Dedifferentiated amniotic fluid mesenchymal stem cell (primary cell): ENCODE measurements around the gene LTBP3.

Experiments used
- DNase-seq: peaks from one replicate; pipeline ENCODE4 v3.0.0-alpha.2; 2016; ENCODE audit errors: extremely low spot score

The LTBP3 gene

DNA sequence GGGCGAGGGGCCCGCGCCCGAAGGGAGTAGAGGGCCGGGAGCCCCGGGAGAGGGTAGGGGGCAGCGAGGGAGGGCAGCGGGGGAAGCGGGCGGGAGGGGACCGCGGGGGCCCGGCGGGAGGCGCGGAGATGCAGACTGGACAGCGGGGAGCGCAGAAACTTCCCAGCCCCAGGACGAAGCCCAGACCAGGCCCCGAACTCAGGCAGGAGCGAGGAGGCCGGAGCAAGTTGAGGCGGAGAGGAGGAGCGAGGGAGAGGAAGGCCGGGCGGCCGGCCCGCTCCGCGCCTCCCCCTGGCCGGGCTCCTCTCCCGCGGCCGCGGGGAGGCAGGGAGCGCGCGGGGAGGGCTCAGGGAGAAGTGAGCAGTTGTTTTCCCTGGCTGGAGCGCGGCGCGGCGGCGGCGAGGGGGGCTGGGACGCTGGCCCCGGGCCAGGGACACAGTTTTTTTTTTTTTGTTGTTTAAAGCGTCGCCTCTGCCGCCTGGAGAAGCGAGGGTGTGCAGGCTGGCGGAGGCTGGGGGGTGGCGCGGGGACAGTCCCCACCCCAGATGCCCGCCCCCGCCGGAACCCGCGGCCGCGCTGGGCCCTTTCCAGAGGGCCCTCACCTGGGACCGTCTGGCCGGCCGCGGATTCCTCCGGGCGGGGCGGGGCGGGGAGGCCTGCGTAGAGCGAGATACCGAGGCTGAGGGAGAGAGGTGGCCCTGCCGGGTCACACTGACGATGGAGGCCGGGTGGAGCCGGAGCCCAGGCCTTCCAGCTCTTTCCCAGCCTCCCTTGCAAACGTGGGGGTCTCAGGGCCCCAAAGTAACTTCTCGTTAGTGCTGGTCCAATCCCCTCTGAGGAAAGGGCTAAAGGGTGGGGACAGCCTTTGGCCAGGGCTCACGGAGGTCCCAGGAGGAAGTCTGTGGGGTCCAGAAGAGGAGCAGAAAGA is at the start of gene LTBP3:
LTBP3 (minus strand) TSS at position 358 of the 928 bp plus-strand sequence. CDS start 400 bp downstream, outside the sequence.
- DNase-seq, result peak; percentile 62

DNA sequence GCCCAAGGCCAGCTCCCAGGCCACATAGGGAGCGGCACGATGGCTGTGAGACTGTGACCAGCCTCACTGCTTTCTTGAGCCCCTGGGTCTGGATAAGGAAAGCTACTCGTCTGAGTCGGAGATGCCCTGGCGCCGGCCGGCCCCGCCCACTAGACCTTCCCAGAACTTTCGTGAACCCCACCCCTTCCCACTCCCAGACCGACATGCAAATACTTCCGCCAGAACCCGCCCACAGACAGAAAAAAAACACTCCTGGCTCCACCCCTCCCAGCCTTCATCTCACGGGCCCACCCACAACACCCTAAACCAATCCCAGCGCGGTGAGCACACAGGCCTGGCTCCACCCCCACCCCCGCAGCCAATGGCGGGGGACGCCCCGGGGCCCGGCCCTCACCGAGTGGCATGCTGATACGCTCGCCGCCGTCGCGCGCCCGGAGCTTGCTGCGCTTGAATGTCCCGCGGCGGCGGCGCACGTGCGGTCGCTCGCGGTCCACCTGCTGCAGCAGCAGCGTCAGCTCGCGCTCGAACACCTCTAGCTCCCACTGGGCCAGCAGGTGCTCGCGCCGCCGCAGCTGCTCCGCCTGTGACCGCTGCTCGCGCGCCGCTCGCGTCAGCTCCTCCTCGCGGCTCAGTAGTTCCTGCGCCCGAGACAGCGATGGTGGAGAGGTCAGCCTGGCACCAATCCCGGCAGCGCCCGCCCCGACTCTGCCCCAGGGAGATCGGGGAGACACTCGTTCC is 48.9 kb upstream of the LTBP3 start:
- peak; percentile 91 for DNase-seq

DNA sequence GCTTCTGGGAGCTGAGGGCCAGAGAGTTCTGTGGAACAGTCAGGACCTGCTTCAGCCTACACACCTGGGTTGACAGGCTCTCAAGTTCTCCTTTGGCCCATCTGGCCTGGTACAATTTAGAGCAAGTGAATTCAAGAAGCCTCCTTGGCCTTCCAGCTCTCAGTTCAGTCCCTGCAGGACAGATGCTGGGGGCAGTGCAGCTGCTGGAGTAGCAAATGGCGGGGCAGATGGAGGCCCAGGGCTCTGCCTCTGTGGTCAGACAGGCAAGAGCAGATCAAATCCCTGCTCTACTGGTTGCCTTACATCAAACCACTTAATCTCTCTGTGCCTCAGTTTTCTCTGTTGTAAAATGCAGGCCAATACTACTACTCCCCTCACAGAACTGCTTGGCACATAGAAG is 46.1 kb upstream of the LTBP3 start:
- DNase-seq, result no peak

DNA sequence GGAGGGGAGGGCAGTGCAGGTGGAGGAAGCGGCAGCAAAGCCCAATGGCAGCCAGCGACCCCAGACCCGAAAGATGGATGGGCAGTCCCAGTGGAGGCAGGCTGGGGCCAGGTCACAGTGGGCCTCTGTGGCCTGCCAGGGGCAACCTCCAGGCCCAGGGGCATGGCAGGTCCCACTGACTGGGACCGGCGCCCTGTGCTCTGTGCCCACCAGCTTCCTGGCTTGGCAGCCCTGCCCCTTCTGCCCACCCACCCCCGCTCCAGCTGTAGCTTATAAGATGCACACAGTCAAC is 41.7 kb upstream of the LTBP3 start:
- DNase-seq, result no peak

DNA sequence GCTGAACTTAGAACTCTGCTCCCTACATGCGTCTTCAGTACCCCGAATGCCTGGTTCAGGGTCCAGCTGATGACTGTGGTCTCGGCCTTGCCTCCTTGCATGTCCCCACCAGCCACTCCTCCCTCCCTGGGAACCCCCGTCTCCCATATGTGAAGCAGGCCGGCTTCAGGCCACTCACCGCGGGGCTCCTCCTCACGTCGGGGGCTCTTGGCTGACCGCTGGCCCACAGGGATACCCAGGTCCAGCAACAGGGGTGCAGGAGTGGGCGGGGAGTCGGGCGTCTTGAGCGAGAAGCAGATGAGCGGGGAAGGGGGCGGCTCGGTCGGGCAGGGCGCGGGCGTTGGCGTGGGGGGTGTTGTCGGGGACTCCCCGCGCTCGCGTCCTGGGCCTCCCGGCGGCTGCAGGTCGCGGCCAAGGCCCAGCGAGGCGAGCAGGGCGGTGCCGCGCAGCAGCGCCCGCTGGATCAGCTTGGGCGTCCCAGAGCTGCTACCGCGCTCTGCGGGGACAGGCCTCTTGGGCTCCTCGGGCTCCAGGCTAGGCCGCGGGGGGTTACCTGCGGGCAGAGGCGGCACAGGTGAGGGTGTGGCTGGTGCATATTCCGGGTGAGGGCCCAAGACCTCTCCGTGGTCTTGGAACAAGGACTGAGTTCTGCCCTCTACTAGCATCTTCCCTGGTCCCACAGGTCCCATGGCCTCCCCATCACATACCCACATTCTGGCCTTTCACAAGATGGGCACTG is 41.2 kb upstream of the LTBP3 start:
- no peak for DNase-seq

DNA sequence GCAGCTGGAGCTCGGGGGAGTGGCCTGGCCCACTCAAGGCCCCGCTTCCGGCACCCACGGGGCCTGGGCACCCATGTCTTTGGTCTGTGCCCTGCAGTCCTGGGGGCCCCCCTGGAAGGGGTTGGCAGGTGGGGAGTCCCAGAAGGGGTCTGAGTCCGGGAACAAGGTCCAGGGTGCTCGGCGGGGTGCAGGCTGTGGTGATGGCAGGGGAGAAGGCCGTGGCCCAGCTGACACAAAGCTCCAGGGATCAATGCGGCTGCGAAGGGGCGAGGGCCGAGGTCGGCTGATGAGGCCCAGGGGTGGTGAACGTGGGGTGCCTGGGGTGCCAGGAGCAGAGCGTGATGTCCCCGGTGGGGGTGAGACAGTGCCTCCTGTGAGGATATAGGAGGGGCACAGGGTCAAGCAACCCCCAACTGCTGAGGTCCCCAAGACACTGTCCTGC is 40.1 kb upstream of the LTBP3 start:
- no peak for DNase-seq

DNA sequence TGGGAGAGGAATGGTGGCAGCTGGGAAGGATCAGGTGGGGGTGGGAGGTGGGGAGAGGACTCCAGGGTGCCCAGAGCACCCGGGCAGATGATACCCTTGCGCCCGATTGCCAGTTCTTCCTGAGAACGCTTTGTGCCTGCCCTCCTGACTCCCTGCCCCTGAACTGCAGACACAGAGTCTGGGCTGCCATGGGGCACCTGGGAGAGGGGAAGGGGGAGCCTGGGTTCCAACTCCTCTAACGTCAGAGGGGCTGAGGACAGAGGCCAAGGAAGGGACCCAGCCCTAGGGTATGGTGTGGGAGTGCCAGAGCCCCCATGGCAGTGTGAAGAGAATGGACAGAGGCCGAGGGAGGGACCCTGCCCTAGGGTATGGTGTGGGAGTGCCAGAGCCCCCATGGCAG is 38.4 kb upstream of the LTBP3 start:
- DNase-seq, result no peak

DNA sequence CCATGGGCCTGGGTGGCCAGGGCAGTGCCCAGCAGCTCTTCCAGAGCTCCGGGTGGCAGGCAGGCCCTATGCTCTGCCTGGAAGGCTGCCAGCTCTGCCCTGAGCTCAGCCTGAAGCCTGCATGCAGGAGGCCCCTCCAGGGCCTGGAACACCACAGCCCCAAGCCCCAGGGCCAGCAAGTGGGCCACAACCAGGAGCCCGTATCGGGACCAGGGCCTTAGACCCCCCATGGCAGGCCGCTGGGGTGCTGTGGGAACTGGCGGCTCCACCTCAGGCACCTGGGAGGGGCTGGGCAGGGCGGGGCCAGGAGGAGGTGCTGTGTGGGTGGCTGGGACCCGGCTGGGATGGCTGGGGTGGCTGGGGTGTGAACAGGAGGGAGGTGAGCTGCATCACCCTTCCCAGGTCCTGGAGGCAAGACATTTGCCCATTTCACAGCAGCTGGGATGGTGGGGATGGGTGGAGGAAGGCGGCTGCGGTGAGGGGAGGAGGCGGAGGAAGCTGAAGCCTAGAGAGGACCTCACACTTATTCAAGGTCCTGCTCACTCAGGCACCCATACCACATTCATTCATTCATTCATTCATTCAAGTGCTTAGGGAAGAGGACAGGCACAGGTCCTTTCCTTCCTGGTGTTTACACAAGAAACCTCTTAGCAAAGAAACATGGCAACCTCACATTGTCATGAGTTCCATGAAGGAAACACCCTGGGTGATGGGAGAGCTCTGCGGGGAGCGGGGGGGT is 37.6 kb upstream of the LTBP3 start, which contains the start of gene KCNK7:
KCNK7 (minus strand) TSS at position 258 of the 739 bp plus-strand sequence; CDS start at position 230, 28 bp downstream.
- no peak for DNase-seq

DNA sequence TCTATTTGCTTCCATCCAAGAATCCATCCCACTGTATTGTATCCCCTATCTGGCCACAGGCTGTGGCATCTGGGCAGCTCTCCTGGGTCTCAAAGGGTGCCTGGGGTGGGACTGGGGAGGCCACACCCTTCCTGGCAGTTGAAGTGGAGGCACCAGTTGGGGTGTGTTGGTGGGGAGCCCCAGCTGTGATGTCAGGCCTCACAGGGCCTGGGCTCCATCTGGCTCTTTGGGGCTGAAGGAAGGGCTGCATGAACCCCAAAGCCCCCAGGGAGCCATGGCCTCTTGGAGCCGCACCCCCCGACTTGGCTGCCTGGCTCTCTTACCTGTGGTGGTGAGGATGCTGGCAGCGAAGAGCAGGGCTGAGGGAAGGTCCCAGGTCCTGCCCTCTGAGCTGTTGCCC is 37.0 kb upstream of the LTBP3 start:
- no peak for DNase-seq

DNA sequence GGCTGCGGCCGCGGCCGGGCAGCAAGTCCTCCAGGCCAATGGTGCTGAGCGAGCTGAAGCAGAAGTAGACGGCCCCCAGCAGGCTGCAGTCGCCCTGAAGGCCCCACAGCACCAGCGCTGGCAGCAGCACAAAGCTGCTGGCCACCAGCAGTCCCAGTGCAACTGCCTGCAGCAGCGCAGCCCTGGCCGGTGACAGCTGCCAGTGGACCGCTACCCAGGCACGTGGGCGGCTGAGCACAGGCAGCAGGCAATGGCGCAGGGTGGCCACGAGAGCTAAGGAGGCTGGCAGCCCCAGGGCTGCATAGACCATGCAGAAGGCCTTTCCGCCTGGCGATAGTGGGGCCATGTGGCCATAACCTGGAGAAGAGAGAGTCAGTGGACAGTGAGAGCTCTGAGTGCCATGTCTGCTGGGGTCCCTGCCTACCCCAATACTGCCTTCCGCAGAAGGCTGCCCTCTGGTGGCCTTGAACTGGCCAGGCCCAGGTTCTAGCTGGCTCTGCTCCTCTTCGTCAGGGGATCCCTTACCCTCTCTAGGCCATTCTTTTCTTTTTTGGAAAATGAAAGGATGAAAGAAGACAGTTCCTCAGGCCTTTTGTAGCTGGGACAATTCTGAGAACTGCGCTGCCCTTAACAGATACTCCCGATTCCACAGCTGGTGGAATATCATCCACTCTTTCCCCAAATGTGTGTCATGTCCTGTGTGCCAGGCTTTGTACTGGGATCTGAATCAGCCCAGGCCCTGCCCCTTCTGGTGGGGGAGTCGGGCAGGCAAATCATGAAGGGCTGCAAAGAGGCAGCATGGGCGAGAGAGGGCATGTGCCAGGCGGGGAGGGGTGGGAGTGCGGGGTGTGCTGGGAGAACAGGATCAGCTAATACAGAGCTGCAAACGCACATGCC is 35.6 kb upstream of the LTBP3 start:
- DNase-seq, result no peak

DNA sequence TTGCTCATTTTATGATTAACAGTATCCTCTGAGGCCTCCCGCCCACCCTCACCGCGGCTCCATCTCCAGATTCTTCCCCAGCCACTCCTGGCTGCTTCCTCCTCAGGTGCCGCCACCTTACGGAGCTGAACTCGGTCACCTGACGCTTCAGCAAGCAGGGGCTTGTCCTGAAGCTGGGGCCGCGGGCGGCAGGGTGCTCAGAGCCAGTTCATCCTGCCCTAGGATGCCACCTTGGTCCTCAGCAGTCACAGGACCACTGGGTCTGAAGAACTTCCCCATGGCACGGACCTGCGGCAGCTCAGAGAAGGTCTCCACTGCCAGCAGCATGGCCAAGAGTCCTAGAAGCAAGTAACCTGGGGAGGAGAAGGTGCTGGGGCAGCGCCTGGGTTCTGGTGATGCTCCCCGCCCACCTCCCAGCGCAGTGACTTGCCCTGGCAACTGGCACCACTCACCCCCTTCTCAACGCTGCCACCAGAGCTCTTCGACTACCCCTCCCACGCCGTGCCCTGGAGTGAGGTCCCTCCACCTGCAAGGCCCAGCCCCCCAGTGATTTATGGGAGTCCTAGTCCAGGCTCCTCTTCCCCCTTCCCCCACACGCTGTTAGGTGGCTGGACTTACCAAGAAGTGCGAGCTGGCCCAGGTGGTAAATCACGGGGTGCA is 34.8 kb upstream of the LTBP3 start:
- no peak for DNase-seq

DNA sequence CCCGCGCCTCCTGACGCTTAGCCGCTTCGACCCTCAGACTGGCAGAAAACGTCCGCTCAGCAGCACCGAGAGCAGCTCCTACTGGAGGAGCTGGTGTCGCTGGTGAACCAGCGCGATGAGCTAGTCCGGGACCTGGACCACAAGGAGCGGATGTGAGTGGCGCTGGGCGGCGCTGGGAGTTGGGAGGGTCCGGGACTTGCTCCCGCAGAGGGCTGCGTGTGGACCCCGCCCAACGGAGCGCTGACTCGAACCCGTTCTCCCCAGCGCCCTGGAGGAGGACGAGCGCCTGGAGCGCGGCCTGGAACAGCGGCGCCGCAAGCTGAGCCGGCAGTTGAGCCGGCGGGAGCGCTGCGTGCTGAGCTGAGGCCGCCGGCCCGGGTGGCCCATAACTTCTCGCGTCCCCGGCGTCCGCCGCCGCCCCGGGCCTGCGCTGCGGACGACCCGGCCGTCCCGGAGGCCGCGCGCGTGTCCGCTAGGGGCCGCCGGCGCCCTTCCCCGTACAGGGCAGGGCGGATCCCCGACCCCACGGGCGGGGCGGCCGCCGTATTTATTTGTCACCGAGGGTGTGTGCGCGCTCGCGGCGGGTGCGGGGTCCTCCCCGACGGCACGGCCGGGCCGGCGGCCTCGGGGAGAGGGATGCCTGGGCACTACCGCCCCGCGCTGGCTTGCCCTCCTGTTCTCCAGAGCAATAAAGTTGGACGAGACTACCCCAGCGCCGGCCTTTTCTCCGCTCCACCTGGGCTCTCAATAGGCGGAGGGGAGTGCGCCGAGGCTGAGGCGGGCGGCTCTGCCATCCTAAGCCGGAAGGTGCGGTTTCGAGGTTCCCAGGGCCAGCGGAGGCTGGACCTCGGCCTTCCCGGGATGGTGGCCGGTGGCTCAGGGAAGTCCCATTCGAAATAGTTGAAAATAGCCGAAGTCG is 34.0 kb upstream of the LTBP3 start:
- DNase-seq, result no peak

DNA sequence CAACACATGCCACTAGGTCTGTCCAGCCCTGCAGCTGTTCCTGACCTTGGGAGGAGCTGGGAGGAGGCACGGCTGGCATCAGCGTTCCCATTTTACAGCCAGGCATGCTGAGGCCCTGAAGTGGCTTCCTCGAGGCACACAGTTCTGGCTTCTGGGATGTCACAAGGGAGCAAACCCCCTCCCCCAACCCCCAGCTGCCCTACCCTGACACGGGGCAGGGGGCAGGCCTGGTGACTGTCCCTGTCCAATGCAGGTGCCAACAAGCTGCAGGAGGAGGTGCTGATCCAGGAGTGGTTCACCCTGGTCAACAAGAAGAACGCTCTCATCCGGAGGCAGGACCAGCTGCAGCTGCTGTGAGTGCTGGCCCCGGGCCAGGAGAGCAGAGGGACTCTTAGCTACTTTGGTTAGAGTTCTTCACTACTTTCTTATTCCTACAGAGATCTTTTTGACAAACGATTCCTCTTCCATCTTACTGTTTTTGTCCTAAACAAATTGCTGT is 32.1 kb upstream of the LTBP3 start:
- DNase-seq, result no peak

DNA sequence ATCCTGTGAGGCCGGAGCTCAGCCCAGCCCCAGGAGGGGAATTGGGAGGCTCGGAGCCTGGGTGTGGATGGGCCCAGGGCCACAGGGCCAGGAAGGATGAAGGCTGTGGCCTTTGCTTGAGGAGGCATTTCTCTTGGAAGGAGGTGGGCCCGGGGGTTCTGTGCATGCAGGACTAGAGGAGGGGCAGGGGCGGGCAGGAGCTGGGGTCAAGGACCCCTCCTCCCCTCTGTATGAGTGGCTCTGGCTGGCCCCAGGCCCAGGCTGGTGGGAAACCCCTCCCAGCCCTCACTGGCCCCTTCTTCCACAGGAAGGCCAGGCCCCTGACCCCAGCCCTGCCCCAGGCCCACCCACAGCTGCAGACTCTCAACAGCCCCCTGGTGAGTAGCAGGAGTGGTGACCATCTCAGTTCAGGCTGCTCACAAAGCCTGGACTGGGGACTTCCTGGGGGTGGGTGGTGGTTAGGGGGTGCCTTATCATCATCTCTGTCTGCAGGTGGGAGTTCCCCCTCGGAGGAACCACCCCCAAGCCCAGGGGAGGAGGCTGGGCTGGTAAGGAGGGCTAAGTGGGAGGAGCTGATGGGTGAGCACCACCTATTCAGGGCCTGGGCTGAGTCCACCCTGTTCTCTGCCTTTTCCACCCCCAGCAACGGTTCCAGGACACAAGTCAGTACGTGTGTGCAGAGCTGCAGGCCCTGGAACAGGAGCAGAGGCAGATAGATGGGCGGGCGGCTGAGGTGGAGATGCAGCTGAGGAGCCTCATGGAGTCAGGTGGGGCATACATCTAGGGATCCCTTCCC is 31.5 kb upstream of the LTBP3 start:
- no peak for DNase-seq

DNA sequence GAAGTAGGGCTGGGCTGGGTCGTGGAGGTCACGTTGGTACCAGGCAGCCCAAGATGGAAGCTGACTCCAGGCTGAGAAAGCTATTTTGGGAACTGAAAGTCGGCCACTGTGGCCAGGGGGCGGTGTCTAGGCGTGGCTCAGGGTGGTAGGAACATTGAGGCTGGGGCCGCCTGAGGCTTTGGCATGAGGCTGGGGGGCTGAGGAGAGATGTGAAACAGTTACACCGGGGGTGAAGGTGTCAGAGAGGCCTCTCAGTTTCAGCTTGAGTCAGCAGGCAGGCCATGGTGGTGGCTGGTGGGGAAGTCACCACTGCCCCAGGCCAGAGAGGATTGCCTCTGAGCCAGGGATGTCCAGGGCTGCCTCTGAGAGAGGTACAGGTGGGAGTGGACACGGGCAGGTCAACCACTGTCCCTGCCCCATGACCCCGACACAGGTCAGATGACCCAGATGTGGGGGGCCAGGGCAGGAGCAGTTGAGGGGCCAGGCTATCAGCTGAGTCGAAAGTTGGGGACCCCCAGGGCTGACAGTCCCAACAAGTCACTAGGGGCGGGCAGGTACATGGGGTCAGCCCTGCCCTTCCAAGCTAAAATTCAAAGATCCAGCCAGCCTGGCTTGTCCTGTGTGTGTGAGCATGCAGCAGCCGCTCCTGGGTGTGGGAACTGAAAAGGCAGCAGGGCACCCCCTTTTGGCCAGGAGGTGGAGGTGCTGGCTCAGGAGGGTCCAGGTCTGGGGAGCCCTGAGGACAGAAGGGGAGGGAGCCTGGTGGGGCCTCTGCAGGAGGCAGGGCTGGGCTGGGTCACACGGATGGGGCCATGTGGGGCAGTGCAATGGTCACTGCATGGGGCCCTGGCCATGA is 30.3 kb upstream of the LTBP3 start:
- DNase-seq, result no peak

DNA sequence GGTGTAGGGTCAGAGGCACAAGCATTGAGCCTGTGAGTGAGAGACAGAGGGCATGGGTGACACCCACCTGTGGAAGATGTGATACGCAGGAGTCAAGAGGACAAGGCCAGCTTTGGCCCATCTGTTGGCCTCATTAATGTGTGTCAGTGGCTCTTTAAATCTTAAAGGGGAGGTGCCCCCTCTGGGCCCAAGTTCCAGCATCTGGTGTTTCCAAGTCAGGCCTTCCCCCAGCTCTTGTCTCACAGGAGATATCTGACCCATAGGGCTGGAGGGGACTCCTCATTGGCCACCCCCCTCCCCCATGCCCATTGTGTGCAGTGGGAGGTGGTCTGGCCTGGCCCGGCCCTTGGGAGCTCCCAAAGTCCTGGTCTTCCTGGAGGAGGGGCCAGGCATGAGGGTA is 28.5 kb upstream of the LTBP3 start:
- no peak for DNase-seq

DNA sequence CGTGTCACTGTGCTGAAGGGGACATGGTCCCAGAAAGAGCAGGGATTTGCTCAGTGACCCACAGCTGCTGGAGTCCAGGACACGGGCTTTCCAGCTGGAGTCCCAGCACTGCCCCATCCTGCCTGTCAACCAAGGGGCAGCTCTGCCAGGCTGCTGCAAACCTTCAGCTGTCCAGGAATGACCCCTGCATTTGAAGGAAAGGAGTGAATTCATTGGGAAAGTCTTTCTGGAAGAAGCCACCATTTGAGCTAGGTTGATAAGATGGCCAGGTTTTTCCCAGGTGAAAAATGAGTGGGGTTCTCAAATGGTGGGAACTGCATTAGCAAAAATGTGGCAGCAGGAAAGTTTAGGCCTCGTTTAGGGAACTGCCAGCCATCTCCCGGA is 28.1 kb upstream of the LTBP3 start:
- no peak for DNase-seq
